Kidney (tissue), 14 donors: ENCODE measurements around the gene LSM14B. TPM values are rescaled to one million over a fixed set of nuclear protein-coding genes. Genes with fewer than 3 reads are reported as not detected.
A peak's percentile ranks its signal among the peaks of the same experiment; 100 is the strongest.

Source experiments
- DNase-seq, 5 donors: peaks; one replicate each; pipeline ENCODE4 v3.0.0-alpha.2; 2013 to 2020
- FAIRE-seq: peaks from 2 replicates; lab custom pipeline; 2012; peaks lifted over from hg19 to GRCh38; lab: Jason Lieb, UNC
- H3K27ac ChIP-seq, 2 donors: one replicate each; pipeline ENCODE4 v1.7.0; 2013; ENCODE audit warnings: low read depth in 2 of 2, low read length in 2 of 2, inconsistent platforms in 1 of 2
- H3K27me3 ChIP-seq: one replicate; pipeline ENCODE4 v1.7.1; 2013; ENCODE audit warnings: low read length, inconsistent platforms; ENCODE audit not compliant: control insufficient read depth, insufficient read depth
- H3K36me3 ChIP-seq, 3 donors: one replicate each; pipeline versions ENCODE4 v1.7.0 to v1.7.1; 2013; ENCODE audit warnings: low read length in 3 of 3, control low read depth in 1 of 3, inconsistent platforms in 1 of 3; ENCODE audit not compliant: insufficient read depth in 3 of 3, control insufficient read depth in 2 of 3
- H3K4me1 ChIP-seq, 3 donors: one replicate each; pipeline versions ENCODE4 v1.7.0 to v1.7.1; 2013; ENCODE audit warnings: low read length in 3 of 3, inconsistent platforms in 1 of 3, low read depth in 1 of 3; ENCODE audit not compliant: control insufficient read depth in 2 of 3, insufficient read depth in 2 of 3
- H3K4me3 ChIP-seq, 3 donors: one replicate each; pipeline versions ENCODE4 v1.7.0 to v1.8.1; 2013; ENCODE audit warnings: low read length in 3 of 3, control low read depth in 1 of 3, inconsistent platforms in 1 of 3
- H3K9ac ChIP-seq, 3 donors: one replicate each; pipeline versions ENCODE4 v1.7.0 to v1.7.1; 2013; ENCODE audit warnings: low read length in 3 of 3, control low read depth in 1 of 3, inconsistent platforms in 1 of 3
- H3K9me3 ChIP-seq, 3 donors: one replicate each; pipeline versions ENCODE4 v1.7.0 to v1.7.1; 2013; ENCODE audit warnings: low read length in 3 of 3, control low read depth in 1 of 3, inconsistent platforms in 1 of 3; ENCODE audit not compliant: control insufficient read depth in 2 of 3, insufficient read depth in 1 of 3
- CTCF ChIP-seq: IDR thresholded peaks from 3 replicates; pipeline ENCODE4 v1.5.1; 2012; ENCODE audit warnings: mild to moderate bottlenecking, moderate library complexity, borderline replicate concordance; ENCODE audit not compliant: insufficient read depth; ENCODE audit errors: extremely low read depth
- intact Hi-C: fragments of 100-400 bp; cut with DNase I; formaldehyde crosslinking; loops from one replicate; pipeline ENCODE4 v1.11.1; 2022
- polyA plus RNA-seq: library from polyadenylated mRNA; stranded (reverse); fragments of 350-450 nt; fragmentation: Illumina TruSeq; extraction: RNeasy Lipid Tissue Mini Kit (QIAGEN cat#74804); gene quantifications from one replicate; pipeline ENCODE4 v1.2.3, GENCODE V29; 2014; ENCODE audit warnings: low read depth, low replicate concordance; ENCODE audit not compliant: insufficient read depth
- total RNA-seq: library from RNA; stranded (reverse); fragmentation: NEBNext Ultra II Directional; extraction: Animal tissue kit (Norgen Biotek cat#: 25700); gene quantifications from one replicate; pipeline ENCODE4 v1.2.1, GENCODE V29; 2021
- donor health status: control.
- donor health status: control.
- donor health status: control.
- donor health status: control.
- donor health status: control.
- donor health status: DM: yes; HTN: yes; CAD: no.
- donor health status: Normal renal cell carcinoma (clear cell type).

Gene LSM14B
- total and polyA plus RNA-seq, 2 donors from 2014 or later = 18.0 to 31.6 TPM

- Histone ChIP-seq H3K36me3 (no peaks in the 10 kb centered on the region), H3K9ac (no peak overlapping the region), H3K4me3 (no peak overlapping the region), H3K9me3 (peaks cover 0 to 11% (median 4%) of the 10 kb centered on the region in 3 donors), H3K27me3 (no peaks in the 10 kb centered on the region), H3K4me1 (no peaks in the 10 kb centered on the region), H3K27ac (no peak overlapping the region)
- intact Hi-C loops = no loop called here
- DNase-seq (peak in 2 of 5 donors; percentile 28 to 55), FAIRE-seq (no peak)
- no peak for TF ChIP-seq CTCF
Measured at GRCh38 chr20:62104791-62105345, 17.4 kb upstream of the LSM14B start.

GRCh38 chr20:62105592-62105991 is 16.7 kb upstream of the LSM14B start:
- TF ChIP-seq CTCF = no peak
- no peaks in the 10 kb centered on the region for H3K4me1 ChIP-seq
- H3K4me3 ChIP-seq = no peak overlapping the region
- H3K9me3 ChIP-seq = peaks cover 0 to 11% (median 4%) of the 10 kb centered on the region in 3 donors
- H3K36me3 ChIP-seq = no peaks in the 10 kb centered on the region
- H3K27me3 ChIP-seq = no peaks in the 10 kb centered on the region
- intact Hi-C loops = no loop called here
- H3K27ac ChIP-seq = no peak overlapping the region
- FAIRE-seq (no peak), DNase-seq (no peak)
- no peak overlapping the region for H3K9ac ChIP-seq

- H3K4me1 ChIP-seq = no peaks in the 10 kb centered on the region
- H3K27me3 ChIP-seq = no peaks in the 10 kb centered on the region
- no peaks in the 10 kb centered on the region for H3K36me3 ChIP-seq
- H3K4me3 ChIP-seq = no peak overlapping the region
- H3K9me3 ChIP-seq = peaks cover 0 to 16% (median 4%) of the 10 kb centered on the region in 3 donors
- H3K9ac ChIP-seq = no peak overlapping the region
- intact Hi-C loops = no loop called here
- no peak overlapping the region for H3K27ac ChIP-seq
- FAIRE-seq = no peak
- TF ChIP-seq CTCF = no peak
- DNase-seq = no peak
Measured at GRCh38 chr20:62111148-62111547, 11.1 kb upstream of the LSM14B start.

GRCh38 chr20:62112368-62112767 is 9.9 kb upstream of the LSM14B start:
- Histone ChIP-seq H3K9ac (no peak overlapping the region), H3K27ac (no peak overlapping the region), H3K9me3 (peaks cover 0 to 16% (median 4%) of the 10 kb centered on the region in 3 donors), H3K4me1 (no peaks in the 10 kb centered on the region), H3K36me3 (no peaks in the 10 kb centered on the region), H3K4me3 (no peak overlapping the region), H3K27me3 (no peaks in the 10 kb centered on the region)
- DNase-seq (no peak), FAIRE-seq (no peak)
- intact Hi-C loops = no loop called here
- TF ChIP-seq CTCF = no peak
